Bronchial epithelial cell (primary cell): Measurements from ENCODE around the gene PSMG3. TPM values are rescaled to one million over a fixed set of nuclear protein-coding genes. Genes with fewer than 3 reads are reported as not detected.

ENCODE experiments used
- DNase-seq: peaks from one replicate; pipeline ENCODE4 v3.0.0-alpha.2; 2010; ENCODE audit warnings: low read depth
- FAIRE-seq: peaks from 2 replicates; lab custom pipeline; 2011; peaks lifted over from hg19 to GRCh38; lab: Jason Lieb, UNC
- H3K27me3 ChIP-seq: 2 replicates; pipeline ENCODE4 v1.5.1; 2011; ENCODE audit warnings: low read length; ENCODE audit not compliant: control insufficient read depth, insufficient read depth
- H3K36me3 ChIP-seq: 2 replicates; pipeline ENCODE4 v1.5.1; 2011; ENCODE audit warnings: low read length; ENCODE audit not compliant: control insufficient read depth, insufficient read depth
- H3K4me3 ChIP-seq: 2 replicates; pipeline ENCODE4 v1.5.1; 2011; ENCODE audit warnings: mild to moderate bottlenecking, low read depth, low read length, control low read depth
- CTCF ChIP-seq: IDR thresholded peaks from 2 replicates; pipeline ENCODE4 v1.5.1; 2011; ENCODE audit warnings: mild to moderate bottlenecking, moderate library complexity, low read length, control low read depth, inconsistent platforms; ENCODE audit not compliant: insufficient read depth, severe bottlenecking
- total RNA-seq: library from RNA; depleted of rRNA; stranded (reverse); fragments of >200 nt; gene quantifications from 2 replicates; pipeline ENCODE4 v1.2.1, GENCODE V29; 2014

PSMG3 gene
- total RNA-seq, 1 donor from 2014 or later, result 50.8 TPM

GRCh38 chr7:1546274-1546908 lies 23.4 kb downstream of the PSMG3 start:
- Histone ChIP-seq H3K36me3 (peaks cover 11% of the 10 kb centered on the region), H3K27me3 (no peaks in the 10 kb centered on the region), H3K4me3 (no peak overlapping the region)
- FAIRE-seq (no peak), DNase-seq (no peak)
- TF ChIP-seq CTCF, result no peak

DNA sequence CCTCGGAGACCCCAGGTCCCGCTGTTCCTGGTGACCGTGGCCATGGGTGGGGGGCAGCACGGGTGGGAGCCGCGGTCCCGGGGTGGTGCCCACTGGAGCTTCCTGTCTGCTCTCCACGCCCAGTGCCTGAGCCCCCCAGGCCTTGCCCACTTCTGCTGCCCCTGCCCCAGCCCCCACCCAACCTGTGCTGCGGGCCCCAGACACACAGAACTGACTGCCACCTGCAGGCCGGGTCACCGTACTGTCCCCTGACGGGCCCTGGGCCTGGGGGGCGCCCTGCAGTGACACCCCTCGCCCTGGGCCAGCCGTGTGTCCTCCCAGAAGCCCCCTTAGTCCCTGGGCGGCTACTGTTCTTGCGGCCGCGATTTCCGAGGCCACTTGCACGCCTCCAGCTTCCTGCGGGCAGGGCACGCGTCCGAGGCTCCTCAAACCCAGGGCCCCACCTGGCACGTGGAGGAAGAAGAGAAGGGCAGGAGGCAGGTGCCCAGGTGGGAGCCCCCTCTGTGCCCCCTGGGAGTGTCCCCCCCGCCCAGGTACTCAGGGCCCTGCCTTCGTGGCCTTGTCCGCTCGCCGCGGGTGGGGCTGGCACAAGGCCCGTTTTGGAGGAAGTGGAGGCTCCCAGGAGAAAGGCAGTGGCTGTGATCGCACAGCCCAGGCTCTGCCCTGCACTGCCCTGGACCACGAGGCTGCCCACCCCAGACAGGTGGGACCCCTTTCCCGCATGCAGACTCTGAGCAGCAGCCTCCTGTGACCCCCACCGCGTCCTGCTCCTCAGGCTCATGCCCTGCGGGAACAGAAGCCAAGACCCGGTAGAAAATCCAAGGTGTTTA lies 24.2 kb downstream of the PSMG3 start:
- peaks cover 16% of the 10 kb centered on the region for H3K36me3 ChIP-seq
- FAIRE-seq, result no peak
- no peak for DNase-seq
- no peak for TF ChIP-seq CTCF
- H3K27me3 ChIP-seq, result no peaks in the 10 kb centered on the region
- H3K4me3 ChIP-seq, result no peak overlapping the region

GRCh38 chr7:1544896-1545416 lies 24.9 kb downstream of the PSMG3 start:
- no peak for TF ChIP-seq CTCF

GRCh38 chr7:1544178-1544895 lies 25.5 kb downstream of the PSMG3 start:
- Histone ChIP-seq H3K36me3 (peaks cover 26% of the 10 kb centered on the region), H3K27me3 (no peaks in the 10 kb centered on the region), H3K4me3 (no peak overlapping the region)
- no peak for TF ChIP-seq CTCF
- DNase-seq (peak; percentile 40), FAIRE-seq (no peak)

More at GRCh38 chr7:1544896-1545416, 24.9 kb downstream of the PSMG3 start:
- FAIRE-seq, result no peak
- no peaks in the 10 kb centered on the region for H3K27me3 ChIP-seq
- no peak for DNase-seq
- H3K4me3 ChIP-seq, result no peak overlapping the region
- H3K36me3 ChIP-seq, result peaks cover 20% of the 10 kb centered on the region

DNA sequence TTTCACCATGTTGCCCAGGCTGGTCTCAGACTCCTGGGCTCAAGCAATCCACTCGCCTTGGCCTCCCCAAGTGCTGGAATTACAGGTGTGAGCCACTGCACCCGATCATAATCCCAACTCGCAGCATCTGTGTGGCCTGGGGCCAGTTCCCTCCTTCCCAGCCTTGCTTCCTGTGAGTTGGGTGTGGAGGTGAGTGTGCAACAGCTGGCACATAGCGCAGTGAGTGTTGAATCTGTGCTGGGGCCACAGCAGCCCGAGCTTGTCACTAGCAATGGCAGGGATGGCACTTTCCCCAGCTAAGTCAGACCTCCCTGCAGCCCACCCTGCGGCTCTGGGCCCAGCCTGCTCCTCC lies 26.0 kb downstream of the PSMG3 start:
- Histone ChIP-seq H3K36me3 (peaks cover 27% of the 10 kb centered on the region), H3K27me3 (no peaks in the 10 kb centered on the region), H3K4me3 (no peak overlapping the region)
- FAIRE-seq (no peak), DNase-seq (peak; percentile 53)
- no peak for TF ChIP-seq CTCF
